SU-DHL-6 (cell line): ENCODE data around the gene ITGB8.

Source experiments
- H2AFZ ChIP-seq: fragments of 200-600 bp; sonication (generic); 2 replicates; pipeline ENCODE4 v1.6.1; 2014; ENCODE audit warnings: low read depth, mild to moderate bottlenecking, moderate library complexity, mixed read lengths, antibody characterized with exemption, low read length; ENCODE audit not compliant: severe bottlenecking
- H3F3A ChIP-seq: fragments of 200-600 bp; shearing (Covaris generic); 2 replicates; pipeline ENCODE4 v1.6.0; 2016; ENCODE audit warnings: antibody characterized with exemption, mild to moderate bottlenecking; ENCODE audit not compliant: insufficient read depth
- H3K27ac ChIP-seq: fragments of 200-600 bp; sonication (generic); 2 replicates; pipeline ENCODE4 v1.5.1; 2016; ENCODE audit warnings: low read depth, mild to moderate bottlenecking, low read length, moderate library complexity, mixed read lengths
- H3K27me3 ChIP-seq: fragments of 200-600 bp; sonication (generic), shearing (Covaris generic); 2 replicates; pipeline ENCODE4 v1.6.0; 2014; ENCODE audit warnings: mild to moderate bottlenecking, low read length
- H3K36me3 ChIP-seq: fragments of 200-600 bp; sonication (generic); 2 replicates; pipeline ENCODE4 v1.6.1; 2014; ENCODE audit warnings: mild to moderate bottlenecking, low read length, mixed read lengths
- H3K4me2 ChIP-seq: fragments of 300-600, 200-600 bp; shearing (Covaris generic), sonication (generic); 2 replicates; pipeline ENCODE4 v1.6.0; 2014; ENCODE audit warnings: low read length, low read depth, mild to moderate bottlenecking; ENCODE audit not compliant: poor library complexity, severe bottlenecking
- H3K4me3 ChIP-seq: fragments of 200-600 bp; sonication (generic); 2 replicates; pipeline ENCODE4 v1.5.1; 2014; ENCODE audit warnings: antibody characterized with exemption, low read length, mild to moderate bottlenecking, mixed read lengths; ENCODE audit not compliant: insufficient read depth, poor library complexity, severe bottlenecking
- H3K79me2 ChIP-seq: fragments of 200-600 bp; sonication (generic); 2 replicates; pipeline ENCODE4 v1.6.1; 2014; ENCODE audit warnings: mild to moderate bottlenecking, low read length, moderate library complexity; ENCODE audit not compliant: insufficient read depth
- H3K9ac ChIP-seq: fragments of 200-600 bp; sonication (generic); 2 replicates; pipeline ENCODE4 v1.7.0; 2014; ENCODE audit warnings: mild to moderate bottlenecking, low read length
- H3K9me2 ChIP-seq: fragments of 200-600 bp; sonication (generic); replicated peaks from 2 replicates; pipeline ENCODE4 v1.6.1; 2014; ENCODE audit warnings: low read length; ENCODE audit not compliant: insufficient read depth
- H3K9me3 ChIP-seq: fragments of 200-600 bp; sonication (generic); 2 replicates; pipeline ENCODE4 v1.6.1; 2014; ENCODE audit warnings: low read length, mixed read lengths; ENCODE audit not compliant: insufficient read depth
- H4K20me1 ChIP-seq: fragments of 200-600 bp; sonication (generic); 2 replicates; pipeline ENCODE4 v1.6.1; 2014; ENCODE audit warnings: low read depth, mild to moderate bottlenecking, antibody characterized with exemption, low read length, moderate library complexity, mixed read lengths
- CTCF ChIP-seq: fragments of 200-600 bp; sonication (generic); IDR thresholded peaks from one replicate; pipeline ENCODE4 v1.5.1; 2017; ENCODE audit warnings: antibody characterized with exemption, mild to moderate bottlenecking, low read length, moderate library complexity; ENCODE audit not compliant: insufficient read depth, poor library complexity, severe bottlenecking
- EZH2phosphoT487 ChIP-seq: fragments of 200-600 bp; sonication (generic), shearing (Covaris generic); conservative IDR thresholded peaks from 2 replicates; pipeline ENCODE4 v1.6.1; 2018; ENCODE audit warnings: mild to moderate bottlenecking, antibody characterized with exemption, low read length, moderate library complexity, mixed read lengths

Gene ITGB8

GRCh38 chr7:20318933-20319332 lies 11.8 kb upstream of the ITGB8 start:
- no peaks in the 10 kb centered on the region for H4K20me1 ChIP-seq
- no peak overlapping the region for H3K4me3 ChIP-seq
- TF ChIP-seq EZH2phosphoT487 = no peak
- no peak for TF ChIP-seq CTCF
- no peaks in the 10 kb centered on the region for H3K9me3 ChIP-seq
- no peaks in the 10 kb centered on the region for H3K9me2 ChIP-seq
- no peaks in the 10 kb centered on the region for H3K79me2 ChIP-seq
- H3K9ac ChIP-seq = no peak overlapping the region
- H3K36me3 ChIP-seq = no peaks in the 10 kb centered on the region
- no peaks in the 10 kb centered on the region for H3F3A ChIP-seq
- H3K27ac ChIP-seq = no peak overlapping the region
- no peak overlapping the region for H3K4me2 ChIP-seq
- H3K27me3 ChIP-seq = no peaks in the 10 kb centered on the region
- no peak overlapping the region for H2AFZ ChIP-seq

DNA sequence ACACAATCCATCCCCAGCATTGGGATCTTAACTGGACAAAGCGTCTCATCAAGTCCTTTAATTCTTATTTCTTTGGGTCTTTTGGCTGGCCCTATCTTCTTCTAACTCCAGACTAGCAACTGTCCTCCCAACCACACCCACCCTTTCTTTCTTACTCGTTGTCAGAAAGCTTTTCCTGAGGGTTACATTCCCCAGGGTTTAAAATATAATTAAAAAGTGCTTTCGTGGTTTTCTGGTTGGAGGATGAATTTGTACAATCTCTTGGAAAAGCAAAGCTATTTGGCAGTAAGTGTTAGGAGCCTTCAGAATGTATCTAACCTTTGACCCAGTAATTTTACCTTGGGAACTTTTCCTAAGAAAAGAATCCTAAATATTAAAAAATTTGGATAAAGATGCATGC lies 10.4 kb upstream of the ITGB8 start:
- TF ChIP-seq CTCF = no peak
- no peak for TF ChIP-seq EZH2phosphoT487
- Histone ChIP-seq H3K9me3 (no peaks in the 10 kb centered on the region), H3K9me2 (no peaks in the 10 kb centered on the region), H2AFZ (no peak overlapping the region), H3K4me2 (no peak overlapping the region), H3F3A (no peaks in the 10 kb centered on the region), H3K27me3 (no peaks in the 10 kb centered on the region), H3K27ac (no peak overlapping the region), H3K36me3 (no peaks in the 10 kb centered on the region), H3K9ac (no peak overlapping the region), H4K20me1 (no peaks in the 10 kb centered on the region), H3K4me3 (no peak overlapping the region), H3K79me2 (no peaks in the 10 kb centered on the region)

- TF ChIP-seq CTCF (no peak), EZH2phosphoT487 (no peak)
- Histone ChIP-seq H4K20me1 (no peaks in the 10 kb centered on the region), H3K27ac (no peak overlapping the region), H3K27me3 (no peaks in the 10 kb centered on the region), H3K79me2 (no peaks in the 10 kb centered on the region), H3K9ac (no peak overlapping the region), H2AFZ (no peak overlapping the region), H3K36me3 (no peaks in the 10 kb centered on the region), H3K4me2 (no peak overlapping the region), H3K9me2 (no peaks in the 10 kb centered on the region), H3K4me3 (no peak overlapping the region), H3K9me3 (no peaks in the 10 kb centered on the region), H3F3A (no peaks in the 10 kb centered on the region)
These were observed 9.9 kb upstream of the ITGB8 start for GRCh38 chr7:20320786-20321185.

DNA sequence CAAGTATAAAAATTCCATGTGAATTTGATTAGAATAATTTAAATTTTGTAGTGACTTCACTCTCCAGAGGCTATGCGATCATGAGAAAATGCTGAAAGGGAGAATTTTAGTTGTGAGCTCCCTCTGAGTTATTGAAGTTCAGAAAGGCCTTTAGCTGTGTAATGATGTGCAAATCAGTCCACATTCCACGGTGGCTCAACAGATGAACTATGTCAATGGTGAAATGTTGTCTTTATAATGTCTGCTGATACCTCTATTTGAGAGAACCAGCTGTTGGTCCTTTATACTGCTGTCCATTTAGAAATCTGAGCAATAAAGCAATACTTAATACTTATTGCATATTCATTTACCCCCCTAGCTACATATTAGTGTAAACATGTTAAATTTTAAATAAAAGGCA lies 7.1 kb upstream of the ITGB8 start:
- TF ChIP-seq CTCF = no peak
- TF ChIP-seq EZH2phosphoT487 = no peak
- Histone ChIP-seq H3K4me3 (no peak overlapping the region), H3K9me3 (no peaks in the 10 kb centered on the region), H4K20me1 (no peaks in the 10 kb centered on the region), H2AFZ (no peak overlapping the region), H3F3A (no peaks in the 10 kb centered on the region), H3K9me2 (no peaks in the 10 kb centered on the region), H3K27me3 (no peaks in the 10 kb centered on the region), H3K4me2 (no peak overlapping the region), H3K9ac (no peak overlapping the region), H3K79me2 (no peaks in the 10 kb centered on the region), H3K36me3 (no peaks in the 10 kb centered on the region), H3K27ac (no peak overlapping the region)
